Right lobe of liver (tissue), 4 donors: ENCODE measurements around the gene STXBP5.

ENCODE experiments used
- CTCF ChIP-seq, 4 donors: fragments of 200-600 bp in 3 of 4; fragments of 450-650 bp in 1 of 4; IDR thresholded peaks; one replicate each; pipeline versions ENCODE4 v1.5.1 to v1.8.0; 2016 to 2022; ENCODE audit warnings: antibody characterized with exemption in 4 of 4, mild to moderate bottlenecking in 2 of 4
- POLR2A ChIP-seq: fragments of 450-650 bp; IDR thresholded peaks from one replicate; pipeline ENCODE4 v1.6.1; 2017; ENCODE audit warnings: antibody characterized with exemption, mild to moderate bottlenecking
- donor health status: DM: no; HTN: no; CAD: no.
- donor health status: DM: no; HTN: no; CAD: no.
- donor health status: DM: no; HTN: yes; CAD: no.

- TF ChIP-seq CTCF (IDR thresholded peaks at IDR 0.05) = no peak
- no peak for TF ChIP-seq POLR2A
Observed at GRCh38 chr6:147287869-147288271, 83.7 kb downstream of the STXBP5 start.
